Left forelimb (tissue), 1 donor: ENCODE data around the gene BRME1.
A peak's percentile ranks its signal among the peaks of the same experiment; 100 is the strongest.

Experiments
- DNase-seq: peaks from one replicate; pipeline ENCODE4 v3.0.0-alpha.2; 2018; ENCODE audit warnings: low spot score

BRME1 gene

GRCh38 chr19:13905634-13906520, at the start of gene BRME1, which contains the start of gene CC2D1A:
Gene BRME1 (minus strand): TSS chr19:13906117. CDS start chr19:13904892, 1,225 bp downstream.
Gene CC2D1A (plus strand): TSS chr19:13906201. CDS start chr19:13906442, 241 bp downstream.
- peak; percentile 95 for DNase-seq

GRCh38 chr19:13954185-13954584, 48.3 kb upstream of the BRME1 start:
- no peak for DNase-seq

- DNase-seq: no peak
Measured at GRCh38 chr19:13952931-13953531, 47.1 kb upstream of the BRME1 start.

- DNase-seq: peak; percentile 99
Measured at GRCh38 chr19:13952154-13952930, 46.4 kb upstream of the BRME1 start, which contains the start of gene DCAF15. Gene DCAF15 (plus strand): TSS chr19:13952509. CDS start chr19:13952513, 4 bp downstream.

GRCh38 chr19:13951799-13952153, 45.9 kb upstream of the BRME1 start:
- no peak for DNase-seq

- DNase-seq: no peak
Measured at GRCh38 chr19:13951043-13951442, 45.1 kb upstream of the BRME1 start.

GRCh38 chr19:13946414-13946813, 40.5 kb upstream of the BRME1 start:
- DNase-seq: no peak

- DNase-seq: no peak
Measured at GRCh38 chr19:13942023-13942684, 36.2 kb upstream of the BRME1 start.

GRCh38 chr19:13938301-13939064, 32.6 kb upstream of the BRME1 start, which contains the start of gene PODNL1:
Gene PODNL1 (minus strand): TSS chr19:13938417. CDS start chr19:13938181, 236 bp downstream.
- DNase-seq: peak; percentile 73

GRCh38 chr19:13937479-13938300, 31.8 kb upstream of the BRME1 start:
- DNase-seq: no peak

- DNase-seq: no peak
Measured at GRCh38 chr19:13935765-13936510, 30.0 kb upstream of the BRME1 start.

- DNase-seq: no peak
Measured at GRCh38 chr19:13934785-13935109, 28.8 kb upstream of the BRME1 start.

GRCh38 chr19:13932911-13933393, 27.0 kb upstream of the BRME1 start:
- no peak for DNase-seq

- no peak for DNase-seq
Measured at GRCh38 chr19:13932149-13932637, 26.3 kb upstream of the BRME1 start.

GRCh38 chr19:13931391-13932148, 25.7 kb upstream of the BRME1 start:
- DNase-seq: no peak

- no peak for DNase-seq
Measured at GRCh38 chr19:13930402-13930801, 24.5 kb upstream of the BRME1 start.

GRCh38 chr19:13929956-13930355, 24.0 kb upstream of the BRME1 start:
- DNase-seq: no peak

- DNase-seq: no peak
Measured at GRCh38 chr19:13929340-13929739, 23.4 kb upstream of the BRME1 start.
